HCT116 (cell line): Measurements from ENCODE around the gene ZNF691.
"Not testable (repeated sequence)": the region's sequence is repeated elsewhere in the genome, so short reads cannot be mapped to it uniquely, and the experiment has no call there.

ENCODE experiments used
- ATF3 ChIP-seq: IDR thresholded peaks from 2 replicates; pipeline ENCODE4 v1.6.1; 2012
- CBX3 ChIP-seq: IDR thresholded peaks from 2 replicates; pipeline ENCODE4 v1.6.1; 2012; ENCODE audit warnings: low read depth
- CTCF ChIP-seq, 3 experiments: fragments of 200-600 bp in 1 of 3; sonication (generic) in 1 of 3; IDR thresholded peaks in 2 of 3; conservative IDR thresholded peaks in 1 of 3; 2 replicates each; pipeline ENCODE4 v1.5.1; 2012 to 2017; ENCODE audit warnings: low read depth in 2 of 3, low read length in 2 of 3, antibody characterized with exemption in 1 of 3, borderline replicate concordance in 1 of 3, control low read depth in 1 of 3, mild to moderate bottlenecking in 1 of 3, mixed read lengths in 1 of 3, mixed run types in 1 of 3, moderate library complexity in 1 of 3; ENCODE audit not compliant: insufficient read depth in 1 of 3
- EZH2 ChIP-seq: fragments of 200-600 bp; sonication (generic); IDR thresholded peaks from 2 replicates; pipeline ENCODE4 v1.6.1; 2017; ENCODE audit warnings: antibody characterized with exemption, mixed run types
- MAX ChIP-seq: IDR thresholded peaks from 2 replicates; pipeline ENCODE4 v1.6.1; 2012
- POLR2A ChIP-seq: IDR thresholded peaks from 2 replicates; pipeline ENCODE4 v1.7.0; 2011; ENCODE audit warnings: borderline replicate concordance; ENCODE audit not compliant: insufficient read depth, insufficient read length; ENCODE audit errors: extremely low read depth
- POLR2AphosphoS5 ChIP-seq: IDR thresholded peaks from 2 replicates; pipeline ENCODE4 v1.6.1; 2011; ENCODE audit warnings: mild to moderate bottlenecking, low read depth, low read length, moderate library complexity
- SP1 ChIP-seq: IDR thresholded peaks from 2 replicates; pipeline ENCODE4 v1.6.1; 2012; ENCODE audit warnings: low read depth
- SRF ChIP-seq: IDR thresholded peaks from 2 replicates; pipeline ENCODE4 v1.6.1; 2012; ENCODE audit warnings: low read depth
- TCF7L2 ChIP-seq: IDR thresholded peaks from 2 replicates; pipeline ENCODE4 v1.7.0; 2011; ENCODE audit warnings: borderline replicate concordance, inconsistent platforms; ENCODE audit not compliant: insufficient read depth, insufficient read length; ENCODE audit errors: extremely low read depth
- YY1 ChIP-seq: IDR thresholded peaks from 2 replicates; pipeline ENCODE4 v1.6.1; 2011; ENCODE audit warnings: low read length, low read depth, moderate library complexity, mild to moderate bottlenecking; ENCODE audit not compliant: insufficient replicate concordance; ENCODE audit errors: extremely low read depth
- ZBTB33 ChIP-seq: IDR thresholded peaks from 2 replicates; pipeline ENCODE4 v1.6.1; 2011; ENCODE audit warnings: mild to moderate bottlenecking, low read length, moderate library complexity; ENCODE audit not compliant: insufficient replicate concordance; ENCODE audit errors: extremely low read depth
- ZNF274 ChIP-seq: fragments of 200-500 bp; sonication (Bioruptor generic); IDR thresholded peaks from 2 replicates; pipeline ENCODE4 v1.6.1; 2014; ENCODE audit warnings: mild to moderate bottlenecking, low read depth, low read length, inconsistent platforms

GRCh38 chr1:42868466-42868865 lies 22.1 kb downstream of the ZNF691 start:
- not testable (repeated sequence) for TF ChIP-seq CTCF (IDR thresholded peaks at IDR 0.05 in 2 of 3, conservative IDR thresholded peaks at IDR 0.05 in 1 of 3; ENCODE audit: borderline replicate concordance in 1 of 3, insufficient read depth in 1 of 3, low read depth in 2 of 3, low read length in 2 of 3); TCF7L2; POLR2AphosphoS5; SP1; POLR2A; YY1; SRF; EZH2; ATF3; ZBTB33; ZNF274; CBX3; MAX
